Left renal pelvis (tissue), 4 donors: ENCODE data around the gene KRTAP5-3. TPM values are rescaled to one million over a fixed set of nuclear protein-coding genes. Genes with fewer than 3 reads are reported as not detected.
"Not testable (repeated sequence)": the region's sequence is repeated elsewhere in the genome, so short reads cannot be mapped to it uniquely, and the experiment has no call there.

Experiments
- DNase-seq, 4 donors: peaks; one replicate each; pipeline ENCODE4 v3.0.0-alpha.2; 2013; ENCODE audit warnings: low read depth in 4 of 4, low spot score in 3 of 4
- polyA plus RNA-seq, 4 donors: library from polyadenylated mRNA; unstranded; fragments of 120-200 nt; gene quantifications; one replicate each; pipeline ENCODE4 v1.2.1, GENCODE V29; 2013; ENCODE audit not compliant: insufficient read length in 4 of 4

KRTAP5-3 gene
- polyA plus RNA-seq, 4 donors: 0.31 TPM; not detected in 3

DNA sequence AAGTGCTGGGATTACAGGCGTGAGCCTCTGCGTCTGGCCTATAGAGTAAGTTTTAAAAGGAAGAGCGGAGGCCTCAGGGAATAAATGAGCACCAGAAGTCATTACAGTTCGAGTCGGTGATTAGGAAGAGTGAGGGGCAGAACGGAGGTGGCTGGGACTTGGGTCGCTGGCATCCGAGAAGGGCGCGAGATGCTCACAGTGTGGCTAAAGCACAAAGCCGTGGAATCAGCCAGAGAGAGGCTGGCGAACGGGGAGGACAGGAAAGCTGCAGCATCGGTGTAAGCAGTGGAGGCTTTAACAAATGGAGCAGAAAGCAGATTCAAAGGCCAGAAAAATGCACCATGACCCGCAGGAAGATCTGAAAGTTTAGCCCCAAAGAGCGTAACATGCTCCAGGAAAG, 16.4 kb upstream of the KRTAP5-3 start:
- no peak for DNase-seq

DNA sequence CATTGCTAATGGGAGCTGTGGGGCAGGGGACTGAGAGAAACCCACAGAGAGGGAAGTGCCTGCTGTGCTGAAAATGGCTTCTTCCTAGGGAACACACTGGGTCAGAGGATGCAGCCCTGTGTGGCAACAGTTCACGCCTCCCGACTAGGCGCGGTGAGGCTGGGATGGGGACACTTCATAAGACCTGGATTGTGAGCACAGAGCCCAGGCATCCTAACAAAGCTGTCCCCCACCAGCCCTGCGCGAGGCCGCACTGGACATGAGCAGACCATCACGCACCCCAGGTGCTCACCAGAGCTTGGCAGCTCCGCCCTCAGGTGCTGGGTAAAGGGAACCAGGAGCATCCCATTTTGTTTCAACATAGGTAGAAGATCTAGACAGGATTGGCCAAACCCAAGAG, 15.5 kb upstream of the KRTAP5-3 start:
- no peak for DNase-seq

DNA sequence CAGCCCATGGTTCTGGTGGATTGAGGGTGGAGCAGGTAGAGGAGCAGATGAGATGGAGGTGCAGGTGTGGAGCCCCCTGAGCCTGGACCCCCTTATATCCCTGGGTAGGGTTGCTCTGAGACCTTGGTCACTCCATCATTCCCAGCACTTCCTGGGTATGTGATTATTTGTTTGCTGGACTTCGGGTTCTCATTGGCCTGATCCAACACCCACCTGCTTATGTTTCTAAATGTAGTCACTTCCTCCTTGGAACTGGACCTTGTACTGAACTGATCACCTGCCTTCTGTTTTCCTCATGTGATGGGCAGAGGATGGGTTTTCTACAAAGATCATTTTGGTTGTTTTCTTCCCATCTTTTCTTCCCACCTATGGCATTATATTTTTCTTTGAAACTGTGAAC, 13.8 kb upstream of the KRTAP5-3 start, which contains the start of gene KRTAP5-4:
Gene KRTAP5-4, minus strand, starts transcription at position 53 of the 400 bp plus-strand sequence. Its CDS starts 45 bp downstream, at position 8.
- DNase-seq: no peak

DNA sequence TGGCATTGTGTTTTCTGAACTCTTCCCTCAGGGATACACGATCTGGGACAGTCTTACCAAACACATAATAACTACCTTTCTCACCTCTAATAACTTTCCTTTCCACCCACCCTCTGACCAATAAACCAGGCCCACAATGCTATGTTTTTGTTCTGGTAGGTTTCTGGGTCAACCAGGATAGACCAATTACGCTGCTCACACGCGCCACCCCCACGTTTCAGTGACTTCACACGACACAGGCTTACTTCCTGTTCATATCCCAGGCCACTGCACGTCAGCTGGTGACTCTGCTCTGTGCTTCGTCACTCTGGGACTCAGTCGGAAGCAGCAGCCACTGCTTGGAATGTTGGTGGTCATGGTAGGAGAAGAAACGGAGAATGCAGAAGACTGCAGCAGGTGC, 11.2 kb upstream of the KRTAP5-3 start:
- DNase-seq: no peak

DNA sequence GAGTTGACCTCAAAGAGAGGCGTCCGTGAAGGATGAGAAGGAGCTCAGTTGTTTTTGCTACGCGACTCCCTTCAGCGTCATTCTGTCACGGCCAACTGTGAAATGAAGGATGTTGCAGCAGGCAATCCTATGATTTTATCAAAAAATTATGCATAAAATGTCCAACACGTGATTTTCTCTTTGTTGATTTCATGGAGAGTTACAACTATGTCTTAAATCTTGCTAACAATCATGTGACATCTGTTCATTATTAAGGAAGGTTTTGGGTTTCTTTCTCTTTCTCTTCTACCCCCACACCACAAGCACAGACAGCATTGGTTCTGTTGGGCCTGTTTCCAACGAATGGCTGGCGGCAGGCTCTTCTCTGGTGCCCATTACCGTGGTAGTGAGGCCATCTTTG, 10.0 kb upstream of the KRTAP5-3 start:
- DNase-seq: no peak

DNA sequence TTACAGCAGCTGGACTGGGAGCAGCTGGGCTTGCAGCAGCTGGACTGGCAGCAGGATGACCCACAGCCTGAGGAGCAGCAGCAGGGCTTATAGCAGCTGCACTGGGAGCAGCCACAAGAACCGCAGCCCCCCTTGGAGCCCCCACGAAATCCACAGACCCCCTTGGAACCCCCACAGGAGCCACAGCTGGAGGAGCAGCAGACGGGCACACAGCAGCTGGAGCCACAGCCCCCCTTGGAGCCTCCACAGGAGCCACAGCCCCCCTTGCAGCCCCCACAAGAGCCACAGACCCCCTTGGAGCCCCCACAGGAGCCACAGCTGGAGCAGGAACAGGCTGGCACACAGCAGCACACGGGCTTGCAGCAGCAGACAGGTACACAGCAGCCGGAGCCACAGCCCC, 362 bp downstream of the KRTAP5-3 start:
- DNase-seq: not testable (repeated sequence)

DNA sequence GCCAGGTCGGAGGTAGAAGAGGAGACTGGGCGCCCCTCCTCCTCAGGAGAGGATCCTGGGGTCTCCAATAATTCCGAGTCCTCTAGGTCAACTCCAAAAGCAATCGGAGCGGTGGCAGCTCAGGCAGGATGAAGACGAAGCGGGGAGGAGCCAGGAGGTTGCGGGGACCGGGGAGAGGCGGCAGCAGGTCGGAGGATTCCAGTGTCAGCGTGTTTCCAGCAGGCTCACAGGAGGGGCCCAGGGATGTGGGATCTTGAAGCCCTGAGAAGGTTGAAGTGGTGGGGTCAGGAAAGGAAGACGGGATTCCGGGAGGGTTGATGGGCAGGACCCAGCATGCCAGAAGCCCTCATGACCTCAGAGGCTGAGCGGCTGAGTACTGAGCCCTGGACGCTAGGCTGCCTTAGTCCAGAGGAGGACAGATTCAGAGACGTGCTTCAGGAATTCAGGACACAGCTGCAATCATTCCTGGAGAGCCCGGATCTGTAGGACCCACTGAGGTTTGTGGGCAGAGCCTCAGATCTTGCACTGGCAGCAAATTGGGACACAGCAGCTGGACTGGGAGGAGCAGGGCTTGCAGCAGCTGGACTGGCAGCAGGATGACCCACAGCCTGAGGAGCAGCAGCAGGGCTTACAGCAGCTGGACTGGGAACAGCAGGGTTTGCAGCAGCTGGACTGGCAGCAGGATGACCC, 962 bp downstream of the KRTAP5-3 start:
- DNase-seq: not testable (repeated sequence)

DNA sequence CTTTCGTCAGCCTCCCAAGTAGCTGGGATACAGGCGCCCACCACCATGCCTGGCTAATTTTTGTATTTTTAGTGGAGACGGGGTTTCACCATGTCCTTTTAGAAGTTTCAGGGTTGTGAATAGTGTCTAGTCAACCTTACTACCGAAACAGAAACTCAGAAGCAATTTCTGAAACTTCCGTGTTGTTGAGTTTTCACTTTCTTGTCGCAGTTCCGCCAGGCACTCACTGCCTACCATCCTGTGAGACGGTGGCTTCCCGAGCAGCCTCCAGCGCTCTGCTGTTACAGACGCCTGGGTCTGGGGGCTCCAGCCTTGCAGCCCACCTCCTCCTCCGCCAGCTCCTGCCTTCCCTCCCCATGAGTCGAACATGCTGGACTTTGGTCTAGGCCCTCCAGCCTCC, 2.3 kb downstream of the KRTAP5-3 start:
- not testable (repeated sequence) for DNase-seq

DNA sequence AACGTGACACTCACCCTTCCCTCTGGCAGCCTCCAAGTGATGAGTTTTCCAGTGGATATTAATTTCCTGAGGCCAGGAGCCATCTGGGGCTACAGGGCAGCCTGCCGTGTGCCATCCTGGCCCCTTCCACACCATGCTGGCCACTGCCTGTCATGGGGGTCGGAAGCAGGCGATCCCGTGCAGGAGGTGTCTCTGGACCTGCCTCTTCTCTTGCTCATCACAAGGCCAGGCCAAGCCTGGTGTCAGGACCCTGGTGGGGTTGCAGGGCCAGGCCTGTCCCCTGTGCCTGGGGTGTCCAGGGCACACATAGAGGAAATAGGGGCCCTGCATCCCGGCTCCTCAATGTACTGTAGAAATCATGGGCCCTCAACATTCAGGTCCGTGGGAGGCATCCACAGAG, 3.6 kb downstream of the KRTAP5-3 start:
- no peak for DNase-seq

DNA sequence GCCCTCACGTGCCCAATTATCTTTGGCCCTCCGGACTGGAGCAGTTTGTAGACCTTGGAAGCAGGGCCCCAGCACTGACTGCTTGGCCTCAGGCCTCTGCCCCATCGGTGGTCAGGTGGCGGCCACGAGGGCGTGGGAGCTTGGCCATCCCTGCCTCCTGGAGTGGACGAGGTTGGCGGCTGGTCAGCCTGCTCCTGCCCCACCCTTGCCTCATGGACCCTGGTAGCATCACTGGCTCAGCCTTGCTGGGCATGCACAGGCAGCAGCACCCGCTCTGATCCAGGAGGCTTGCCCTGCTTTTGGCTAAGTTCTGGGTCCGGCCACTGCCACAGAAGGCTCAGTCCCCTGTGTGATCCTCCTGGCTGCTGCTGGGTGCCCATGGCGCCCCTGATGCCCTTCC, 4.1 kb downstream of the KRTAP5-3 start:
- no peak for DNase-seq

DNA sequence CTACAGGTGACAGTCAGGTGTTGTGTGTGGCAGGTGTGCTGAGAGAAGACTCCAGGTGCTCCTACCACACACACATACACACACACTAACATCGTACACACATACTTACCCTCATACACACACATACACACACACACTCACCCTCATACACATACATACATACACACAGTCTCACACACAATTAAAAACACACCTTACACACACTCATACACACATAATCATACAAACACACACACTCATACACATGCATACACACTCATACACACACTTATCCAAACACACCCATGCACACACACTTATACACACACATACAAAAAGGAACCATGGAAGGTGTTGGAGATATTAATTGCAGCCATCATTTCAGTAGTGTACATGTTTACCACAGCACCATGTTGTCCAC, 4.6 kb downstream of the KRTAP5-3 start:
- no peak for DNase-seq

DNA sequence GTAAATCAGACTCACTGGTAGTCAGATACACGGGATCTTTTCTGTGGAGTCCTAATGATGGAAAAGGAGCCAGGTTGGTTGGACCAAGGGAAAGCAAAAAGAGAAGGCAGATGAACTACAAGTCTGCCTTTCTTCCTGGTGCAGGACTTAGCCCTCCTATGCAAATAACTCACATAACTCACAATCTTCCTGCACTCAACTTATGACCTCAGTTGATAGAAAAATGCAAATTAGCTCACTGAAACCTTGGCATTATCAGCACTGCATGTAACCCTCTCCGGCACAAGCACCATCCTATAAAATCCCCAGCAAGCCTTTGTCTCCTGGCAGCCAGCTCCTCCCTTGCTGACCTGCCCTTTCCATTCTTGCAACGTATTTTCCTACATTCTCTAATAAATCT, 6.6 kb downstream of the KRTAP5-3 start:
- DNase-seq: not testable (repeated sequence)

DNA sequence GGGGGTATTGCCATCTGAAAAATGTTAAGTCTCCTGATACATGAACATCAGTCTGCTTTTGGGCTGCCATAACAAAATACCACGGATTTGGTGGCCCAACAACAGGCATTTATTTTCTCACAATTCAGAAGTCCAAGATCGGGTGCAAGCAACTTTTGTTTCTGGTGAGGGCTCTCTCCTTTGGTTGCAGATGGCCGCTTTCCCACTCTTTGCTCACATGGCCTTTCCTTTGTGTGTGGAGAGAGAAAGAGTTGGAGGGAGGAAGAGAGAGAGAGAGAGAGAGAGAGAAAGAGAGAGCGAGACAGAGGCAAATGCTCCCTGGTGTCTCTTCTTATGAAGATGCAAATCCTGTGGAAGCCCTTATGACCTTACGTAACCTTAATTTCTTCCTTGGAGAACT, 7.6 kb downstream of the KRTAP5-3 start:
- no peak for DNase-seq

DNA sequence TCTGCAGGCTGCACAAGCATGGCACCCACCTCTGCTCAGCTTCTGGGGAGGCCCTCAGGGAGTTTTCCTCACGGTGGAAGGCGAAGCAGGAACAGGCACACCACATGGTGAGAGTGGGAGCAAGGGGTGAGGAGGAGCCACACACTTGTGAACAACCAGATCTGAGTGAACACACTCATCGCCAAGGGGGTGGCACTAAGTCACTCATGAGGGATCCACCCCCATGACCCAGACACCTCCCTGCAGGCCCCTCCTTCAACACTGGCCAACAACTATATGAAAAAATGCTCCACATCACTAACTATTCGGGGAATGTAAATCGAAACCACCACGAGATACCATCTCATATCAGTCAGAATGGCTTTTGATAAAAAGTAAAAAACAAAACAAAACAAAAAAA, 9.4 kb downstream of the KRTAP5-3 start:
- no peak for DNase-seq

DNA sequence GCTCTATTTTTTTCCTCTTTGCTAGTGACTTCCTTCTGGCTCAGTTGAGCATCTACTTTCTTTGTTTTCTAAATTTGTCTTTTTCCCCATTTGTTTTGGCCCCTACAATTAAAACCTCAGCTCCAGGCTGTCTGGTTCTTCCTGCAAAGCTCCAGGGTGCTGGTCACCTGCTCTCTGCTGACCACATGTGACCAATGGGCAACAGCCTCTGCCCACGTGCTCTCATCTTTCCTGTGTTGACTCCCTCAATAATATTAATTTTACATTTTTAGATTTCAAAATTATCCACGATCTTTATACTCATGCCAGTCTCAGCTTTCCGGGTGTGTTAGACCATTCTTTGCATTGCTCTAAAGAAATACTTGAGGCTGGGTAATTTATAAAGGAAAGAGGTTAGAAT, 9.9 kb downstream of the KRTAP5-3 start:
- DNase-seq: not testable (repeated sequence)

DNA sequence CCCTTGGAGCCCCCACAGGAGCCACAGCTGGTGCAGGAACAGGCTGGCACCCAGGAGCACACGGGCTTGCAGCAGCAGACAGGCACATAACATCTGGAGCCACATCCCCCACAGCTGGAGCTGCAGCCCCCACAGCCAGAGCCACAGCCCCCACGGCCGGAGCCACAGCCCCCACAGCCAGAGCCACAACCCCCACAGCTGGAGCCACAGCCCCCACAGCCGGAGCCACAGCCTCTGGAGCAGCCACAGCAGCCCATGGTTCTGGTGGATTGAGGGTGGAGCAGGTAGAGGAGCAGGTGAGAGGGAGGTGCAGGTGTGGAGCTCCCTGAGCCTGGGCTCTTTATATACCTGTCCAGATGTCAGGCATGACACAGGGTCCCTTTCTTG, 10.3 kb downstream of the KRTAP5-3 start, which contains the start of gene KRTAP5-2:
Gene KRTAP5-2, minus strand, starts transcription at position 301 of the 387 bp plus-strand sequence. Its CDS starts 44 bp downstream, at position 257.
- DNase-seq: no peak

DNA sequence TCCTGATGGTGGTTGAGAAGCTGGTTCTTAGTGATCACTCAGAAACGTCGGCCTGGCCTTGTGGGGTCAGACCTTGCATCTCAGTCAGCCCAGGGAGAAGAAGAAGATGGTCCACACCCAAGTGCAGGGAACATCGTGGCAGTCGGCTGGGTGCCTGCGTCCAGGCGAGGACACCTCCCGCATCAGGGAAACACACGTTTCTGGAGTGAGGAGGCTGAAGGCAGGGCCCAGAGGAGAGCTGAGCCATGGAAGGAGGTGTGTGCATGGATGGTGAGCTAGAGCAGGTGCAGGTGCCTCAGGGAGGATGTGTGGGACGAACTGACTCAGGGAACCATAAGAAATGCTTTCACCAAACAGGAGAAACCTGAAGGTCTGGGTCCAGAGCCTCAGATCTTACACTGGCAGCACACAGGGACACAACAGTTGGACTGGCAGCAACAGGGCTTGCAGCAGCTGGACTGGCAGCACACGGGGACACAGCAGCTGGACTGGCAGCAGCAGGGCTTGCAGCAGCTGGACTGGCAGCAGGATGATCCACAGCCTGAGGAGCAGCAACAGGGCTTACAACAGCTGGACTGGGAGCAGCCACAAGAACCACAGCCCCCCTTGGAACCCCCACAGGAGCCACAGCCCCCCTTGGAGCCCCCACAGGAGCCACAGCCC, 10.8 kb downstream of the KRTAP5-3 start:
- no peak for DNase-seq

DNA sequence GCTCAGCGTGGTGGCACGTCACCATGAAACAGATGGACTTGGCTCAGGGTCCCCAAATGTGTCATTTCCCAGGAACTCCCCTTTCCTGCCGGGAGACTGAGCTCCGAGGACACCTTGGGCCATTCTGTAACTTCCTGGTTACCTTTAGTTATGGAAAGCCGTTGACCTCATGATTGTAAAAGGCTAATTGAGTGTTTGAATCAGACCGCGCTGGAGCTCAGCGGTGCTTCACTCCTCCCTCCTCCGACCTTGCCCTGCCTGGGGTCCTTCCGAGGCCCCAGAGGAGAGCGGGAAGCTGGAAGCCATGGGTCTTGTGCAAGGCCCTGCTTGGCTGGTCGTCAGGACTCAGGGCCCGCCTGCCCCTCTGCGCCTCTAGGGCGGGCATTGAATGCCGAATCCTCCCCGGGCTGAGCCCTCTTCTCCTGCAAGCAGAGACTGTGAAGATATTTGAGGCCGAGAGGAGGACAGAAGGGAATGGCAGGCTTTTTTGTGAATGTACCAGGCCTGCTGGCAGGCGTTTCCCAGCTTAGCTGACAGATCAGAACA, 11.6 kb downstream of the KRTAP5-3 start:
- DNase-seq: not testable (repeated sequence)

DNA sequence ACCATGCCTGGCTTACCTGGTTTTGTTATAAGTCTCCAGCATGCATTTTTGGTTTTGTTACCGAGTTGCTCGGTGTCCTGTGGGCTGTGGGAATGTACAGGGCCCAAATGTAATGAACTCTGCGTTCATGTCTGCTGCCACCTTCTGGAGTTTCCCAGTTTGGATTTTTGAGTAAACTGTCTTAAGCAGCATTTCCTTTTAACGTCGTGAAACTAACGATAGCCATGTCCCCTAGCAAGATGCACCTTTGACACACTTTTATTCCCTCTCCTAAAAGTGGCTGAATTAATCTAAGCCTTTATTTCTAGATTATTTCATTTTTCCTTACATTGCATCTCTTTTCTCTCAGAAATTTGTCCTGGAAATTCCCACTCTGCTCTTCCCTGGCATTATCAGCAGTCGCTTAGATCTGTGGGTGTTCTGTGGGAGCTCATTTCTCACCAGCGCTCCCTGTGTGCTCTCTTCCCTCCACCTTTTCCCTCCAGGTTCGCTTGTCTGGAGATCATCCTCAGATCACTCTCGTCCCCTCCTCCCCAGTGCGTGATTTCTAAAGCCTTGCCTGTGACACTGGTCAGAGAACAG, 12.2 kb downstream of the KRTAP5-3 start:
- not testable (repeated sequence) for DNase-seq

DNA sequence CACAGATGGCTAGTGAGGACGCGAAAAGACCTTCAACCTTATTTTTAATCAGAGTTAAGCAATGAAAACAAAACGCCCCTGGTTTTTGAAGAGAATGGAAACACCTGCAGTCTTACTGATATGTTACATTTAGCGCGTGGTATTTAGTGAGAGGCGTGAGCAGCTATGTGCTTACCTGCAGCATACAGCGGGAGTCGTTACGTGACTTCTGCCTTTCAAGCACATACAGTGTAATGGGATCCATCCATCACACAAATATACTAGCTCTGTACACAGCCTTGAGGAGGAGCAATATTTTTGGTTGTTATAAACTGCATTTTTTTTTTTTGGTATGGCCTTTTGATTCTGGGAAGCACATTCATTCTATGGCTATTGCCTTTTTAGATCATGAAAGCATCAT, 15.6 kb downstream of the KRTAP5-3 start:
- DNase-seq: no peak

DNA sequence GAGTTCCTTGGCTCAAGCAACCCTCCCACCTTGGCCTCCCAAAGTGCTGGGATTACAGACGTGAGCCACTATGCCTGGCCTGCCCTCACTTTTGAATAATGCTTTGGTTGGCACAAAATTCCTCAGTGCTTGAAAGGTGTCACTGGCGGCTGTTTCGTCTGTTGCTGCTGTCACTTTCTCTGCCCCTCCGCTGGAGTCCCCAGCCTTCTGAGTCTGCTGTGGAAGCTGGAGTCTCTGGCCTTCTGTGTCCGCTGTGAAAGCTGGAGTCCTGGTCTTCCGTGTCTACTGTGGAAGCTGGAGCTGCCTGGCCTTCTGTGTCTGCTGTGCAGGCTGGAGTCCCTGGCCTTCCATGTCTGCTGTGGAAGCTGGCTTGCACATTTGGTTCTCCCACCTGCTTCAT, 18.3 kb downstream of the KRTAP5-3 start:
- no peak for DNase-seq
